Measurements from ENCODE around the gene ZNF644. TPM values are rescaled to one million over a fixed set of nuclear protein-coding genes. Genes with fewer than 3 reads are reported as not detected.

The ZNF644 gene
- polyA plus RNA-seq, 3 donors: 7.0 to 22.2 (median 17.6) TPM

DNA sequence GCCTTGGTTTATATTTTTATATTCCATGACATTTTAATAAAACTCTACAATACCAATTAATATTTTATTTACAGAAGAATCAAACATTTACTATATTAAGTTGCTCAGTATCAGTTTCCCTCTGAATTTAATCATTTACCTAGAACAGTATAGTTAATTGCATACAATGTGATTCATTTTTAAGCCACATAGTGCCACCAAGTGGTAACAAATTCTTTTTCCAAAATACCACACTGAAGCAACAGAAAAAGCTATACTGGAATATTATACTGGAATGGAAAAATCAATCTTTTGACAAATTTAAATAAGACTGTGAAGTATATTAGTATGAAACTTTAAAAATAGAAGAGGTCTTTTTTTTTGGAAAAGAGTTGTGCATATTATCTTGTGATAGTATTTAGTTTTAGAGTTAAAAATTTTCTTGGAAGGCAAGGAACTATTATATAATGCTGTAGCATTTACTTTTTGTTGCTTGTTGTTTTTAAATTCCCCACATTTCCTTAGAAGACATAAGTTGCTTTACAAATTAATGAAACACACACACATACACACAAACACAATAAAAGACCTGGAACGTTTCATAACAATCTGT, 57.3 kb downstream of the ZNF644 start:
- Histone ChIP-seq H3K4me3 (replicated peaks in 1 of 3; ENCODE audit: low read depth in 2 of 3, low read length in 3 of 3) (no peak overlapping the region), H3K79me2 (ENCODE audit: insufficient read depth, low read length) (peaks cover 64% of the 10 kb centered on the region), H3K9me3 (replicated peaks in 1 of 2; ENCODE audit: control insufficient read depth in 1 of 2, insufficient read depth in 1 of 2, low read length in 2 of 2) (no peaks in the 10 kb centered on the region), H3K27ac (ENCODE audit: low read depth in 1 of 2, low read length in 2 of 2) (no peak overlapping the region), H3K9ac (ENCODE audit: insufficient read depth, low read length, poor library complexity, severe bottlenecking) (no peak overlapping the region), H4K20me1 (ENCODE audit: insufficient read depth, low read length) (peaks cover 76% of the 10 kb centered on the region), H2AFZ (ENCODE audit: insufficient read depth, low read depth, low read length, poor library complexity, severe bottlenecking) (no peak overlapping the region), H3K4me2 (replicated peaks; ENCODE audit: extremely low read depth, low read length, poor library complexity, severe bottlenecking) (no peak overlapping the region), H3K4me1 (ENCODE audit: control insufficient read depth in 1 of 2, insufficient read depth in 2 of 2, low read length in 2 of 2) (peaks cover 2 to 8% of the 10 kb centered on the region in 2 donors), H3K27me3 (ENCODE audit: control insufficient read depth in 2 of 2, insufficient read depth in 2 of 2, low read length in 2 of 2) (no peaks in the 10 kb centered on the region), H3K36me3 (replicated peaks in 1 of 2; ENCODE audit: control insufficient read depth in 1 of 2, insufficient read depth in 2 of 2, low read length in 2 of 2) (peaks cover 0 to 7% of the 10 kb centered on the region in 2 donors)
- peaks cover 2 to 14% of the 10 kb centered on the region in 2 donors for H3K36me3 Mint-ChIP-seq
- TF ChIP-seq, protein P1, sequence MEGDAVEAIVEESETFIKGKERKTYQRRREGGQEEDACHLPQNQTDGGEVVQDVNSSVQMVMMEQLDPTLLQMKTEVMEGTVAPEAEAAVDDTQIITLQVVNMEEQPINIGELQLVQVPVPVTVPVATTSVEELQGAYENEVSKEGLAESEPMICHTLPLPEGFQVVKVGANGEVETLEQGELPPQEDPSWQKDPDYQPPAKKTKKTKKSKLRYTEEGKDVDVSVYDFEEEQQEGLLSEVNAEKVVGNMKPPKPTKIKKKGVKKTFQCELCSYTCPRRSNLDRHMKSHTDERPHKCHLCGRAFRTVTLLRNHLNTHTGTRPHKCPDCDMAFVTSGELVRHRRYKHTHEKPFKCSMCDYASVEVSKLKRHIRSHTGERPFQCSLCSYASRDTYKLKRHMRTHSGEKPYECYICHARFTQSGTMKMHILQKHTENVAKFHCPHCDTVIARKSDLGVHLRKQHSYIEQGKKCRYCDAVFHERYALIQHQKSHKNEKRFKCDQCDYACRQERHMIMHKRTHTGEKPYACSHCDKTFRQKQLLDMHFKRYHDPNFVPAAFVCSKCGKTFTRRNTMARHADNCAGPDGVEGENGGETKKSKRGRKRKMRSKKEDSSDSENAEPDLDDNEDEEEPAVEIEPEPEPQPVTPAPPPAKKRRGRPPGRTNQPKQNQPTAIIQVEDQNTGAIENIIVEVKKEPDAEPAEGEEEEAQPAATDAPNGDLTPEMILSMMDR (IDR thresholded peaks at IDR 0.05): peak; percentile 46
- whole genome bisulfite sequencing (ENCODE audit: insufficient coverage): no CpG with 5 or more reads among the region's 1 CpG
- no peak overlapping the region for H3K4me3 Mint-ChIP-seq
- H3K27ac Mint-ChIP-seq: no peak overlapping the region
- DNase-seq: no peak
- H3K9me3 Mint-ChIP-seq: no peaks in the 10 kb centered on the region
- no peaks in the 10 kb centered on the region for H3K27me3 Mint-ChIP-seq (ENCODE audit: low read depth in 3 of 3)
- H3K4me1 Mint-ChIP-seq: peaks cover 13% of the 10 kb centered on the region
- intact Hi-C loops (cut with micrococcal nuclease): no loop called here

DNA sequence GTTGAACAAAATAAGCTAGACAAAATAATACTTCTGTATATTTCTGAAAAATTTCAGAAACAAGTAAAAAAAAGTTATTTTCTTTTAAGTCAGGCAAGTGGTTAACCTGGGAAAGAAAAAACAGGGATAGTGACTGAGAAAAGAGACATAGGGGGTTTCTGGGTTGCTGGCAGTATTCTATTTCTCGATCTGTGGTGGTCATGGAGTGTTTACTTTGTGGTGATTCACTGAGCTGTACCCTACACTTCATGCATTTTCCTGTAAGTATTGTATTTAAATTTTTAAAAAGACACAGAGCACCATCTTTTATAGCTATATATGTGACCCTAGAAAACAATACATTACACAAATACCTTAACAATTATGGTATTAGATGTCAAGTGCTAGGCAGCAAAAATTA, 58.2 kb downstream of the ZNF644 start:
- H3K4me3 Mint-ChIP-seq: no peak overlapping the region
- DNase-seq: no peak
- Histone ChIP-seq H3K9ac (ENCODE audit: insufficient read depth, low read length, poor library complexity, severe bottlenecking) (no peak overlapping the region), H3K27ac (ENCODE audit: low read depth in 1 of 2, low read length in 2 of 2) (no peak overlapping the region), H3K4me1 (ENCODE audit: control insufficient read depth in 1 of 2, insufficient read depth in 2 of 2, low read length in 2 of 2) (peaks cover 2 to 11% of the 10 kb centered on the region in 2 donors), H3K9me3 (replicated peaks in 1 of 2; ENCODE audit: control insufficient read depth in 1 of 2, insufficient read depth in 1 of 2, low read length in 2 of 2) (no peaks in the 10 kb centered on the region), H3K27me3 (ENCODE audit: control insufficient read depth in 2 of 2, insufficient read depth in 2 of 2, low read length in 2 of 2) (no peaks in the 10 kb centered on the region), H2AFZ (ENCODE audit: insufficient read depth, low read depth, low read length, poor library complexity, severe bottlenecking) (no peak overlapping the region), H3K4me3 (replicated peaks in 1 of 3; ENCODE audit: low read depth in 2 of 3, low read length in 3 of 3) (no peak overlapping the region), H3K4me2 (replicated peaks; ENCODE audit: extremely low read depth, low read length, poor library complexity, severe bottlenecking) (no peak overlapping the region), H3K79me2 (ENCODE audit: insufficient read depth, low read length) (peaks cover 64% of the 10 kb centered on the region), H4K20me1 (ENCODE audit: insufficient read depth, low read length) (peaks cover 74% of the 10 kb centered on the region), H3K36me3 (replicated peaks in 1 of 2; ENCODE audit: control insufficient read depth in 1 of 2, insufficient read depth in 2 of 2, low read length in 2 of 2) (no peaks in the 10 kb centered on the region)
- H3K36me3 Mint-ChIP-seq: peaks cover 0 to 14% of the 10 kb centered on the region in 2 donors
- H3K9me3 Mint-ChIP-seq: no peaks in the 10 kb centered on the region
- no CpG with 5 or more reads among the region's 1 CpG for WGBS (ENCODE audit: insufficient coverage)
- intact Hi-C loops (cut with micrococcal nuclease): no loop called here
- H3K27me3 Mint-ChIP-seq (ENCODE audit: low read depth in 3 of 3): no peaks in the 10 kb centered on the region
- H3K27ac Mint-ChIP-seq: no peak overlapping the region
- peaks cover 15% of the 10 kb centered on the region for H3K4me1 Mint-ChIP-seq
- TF ChIP-seq, protein P1 (IDR thresholded peaks at IDR 0.05): no peak

All from CD14-positive monocyte (primary cell).